HCT116 (cell line): ENCODE data around the gene ALDOA.

ENCODE experiments used
- CTCF ChIP-seq, 3 experiments: fragments of 200-600 bp in 1 of 3; sonication (generic) in 1 of 3; IDR thresholded peaks in 2 of 3; conservative IDR thresholded peaks in 1 of 3; 2 replicates each; pipeline ENCODE4 v1.5.1; 2012 to 2017; ENCODE audit warnings: low read depth in 2 of 3, low read length in 2 of 3, antibody characterized with exemption in 1 of 3, borderline replicate concordance in 1 of 3, control low read depth in 1 of 3, mild to moderate bottlenecking in 1 of 3, mixed read lengths in 1 of 3, mixed run types in 1 of 3, moderate library complexity in 1 of 3; ENCODE audit not compliant: insufficient read depth in 1 of 3
- EGR1 ChIP-seq: IDR thresholded peaks from 2 replicates; pipeline ENCODE4 v1.6.1; 2012; ENCODE audit warnings: low read depth
- ELF1 ChIP-seq: IDR thresholded peaks from 2 replicates; pipeline ENCODE4 v1.6.1; 2012; ENCODE audit warnings: low read depth, borderline replicate concordance
- EZH2 ChIP-seq: fragments of 200-600 bp; sonication (generic); IDR thresholded peaks from 2 replicates; pipeline ENCODE4 v1.6.1; 2017; ENCODE audit warnings: antibody characterized with exemption, mixed run types
- EZH2phosphoT487 ChIP-seq: fragments of 200-600 bp; IDR thresholded peaks from 2 replicates; pipeline ENCODE4 v1.6.1; 2018; ENCODE audit warnings: antibody characterized with exemption, borderline replicate concordance
- JUND ChIP-seq: IDR thresholded peaks from 2 replicates; pipeline ENCODE4 v1.6.1; 2012
- POLR2A ChIP-seq: IDR thresholded peaks from 2 replicates; pipeline ENCODE4 v1.7.0; 2011; ENCODE audit warnings: borderline replicate concordance; ENCODE audit not compliant: insufficient read depth, insufficient read length; ENCODE audit errors: extremely low read depth
- POLR2AphosphoS5 ChIP-seq: IDR thresholded peaks from 2 replicates; pipeline ENCODE4 v1.6.1; 2011; ENCODE audit warnings: mild to moderate bottlenecking, low read depth, low read length, moderate library complexity
- REST ChIP-seq: IDR thresholded peaks from 2 replicates; pipeline ENCODE4 v1.6.1; 2012; ENCODE audit warnings: low read depth
- SP1 ChIP-seq: IDR thresholded peaks from 2 replicates; pipeline ENCODE4 v1.6.1; 2012; ENCODE audit warnings: low read depth
- TCF7L2 ChIP-seq: IDR thresholded peaks from 2 replicates; pipeline ENCODE4 v1.7.0; 2011; ENCODE audit warnings: borderline replicate concordance, inconsistent platforms; ENCODE audit not compliant: insufficient read depth, insufficient read length; ENCODE audit errors: extremely low read depth
- ZBTB33 ChIP-seq: IDR thresholded peaks from 2 replicates; pipeline ENCODE4 v1.6.1; 2011; ENCODE audit warnings: mild to moderate bottlenecking, low read length, moderate library complexity; ENCODE audit not compliant: insufficient replicate concordance; ENCODE audit errors: extremely low read depth

GRCh38 chr16:30094541-30095165 lies 29.1 kb downstream of the ALDOA start:
- TF ChIP-seq CTCF (IDR thresholded peaks at IDR 0.05 in 2 of 3, conservative IDR thresholded peaks at IDR 0.05 in 1 of 3; ENCODE audit: borderline replicate concordance in 1 of 3, insufficient read depth in 1 of 3, low read depth in 2 of 3, low read length in 2 of 3): no peak
- no peak for TF ChIP-seq EGR1
- TF ChIP-seq JUND: no peak
- TF ChIP-seq REST: no peak
- no peak for TF ChIP-seq TCF7L2
- no peak for TF ChIP-seq SP1
- TF ChIP-seq POLR2A: no peak
- no peak for TF ChIP-seq ELF1
- TF ChIP-seq EZH2: no peak
- TF ChIP-seq ZBTB33: no peak
- TF ChIP-seq POLR2AphosphoS5: no peak
- TF ChIP-seq EZH2phosphoT487: no peak
